Ishikawa (cell line): ENCODE data around the gene GNG4.

Experiments used
- CEBPB ChIP-seq: IDR thresholded peaks from 2 replicates; pipeline ENCODE4 v1.6.1; 2012
- EGR1 ChIP-seq: IDR thresholded peaks from 2 replicates; pipeline ENCODE4 v1.6.1; 2012
- EP300 ChIP-seq: IDR thresholded peaks from 2 replicates; pipeline ENCODE4 v1.6.1; 2012; ENCODE audit warnings: borderline replicate concordance
- TAF1 ChIP-seq: IDR thresholded peaks from 2 replicates; pipeline ENCODE4 v1.6.1; 2012; ENCODE audit warnings: low read depth, mild to moderate bottlenecking
- TF ChIP-seq, protein P1 (sequence below): IDR thresholded peaks from 2 replicates; pipeline ENCODE4 v1.6.1; 2012

DNA sequence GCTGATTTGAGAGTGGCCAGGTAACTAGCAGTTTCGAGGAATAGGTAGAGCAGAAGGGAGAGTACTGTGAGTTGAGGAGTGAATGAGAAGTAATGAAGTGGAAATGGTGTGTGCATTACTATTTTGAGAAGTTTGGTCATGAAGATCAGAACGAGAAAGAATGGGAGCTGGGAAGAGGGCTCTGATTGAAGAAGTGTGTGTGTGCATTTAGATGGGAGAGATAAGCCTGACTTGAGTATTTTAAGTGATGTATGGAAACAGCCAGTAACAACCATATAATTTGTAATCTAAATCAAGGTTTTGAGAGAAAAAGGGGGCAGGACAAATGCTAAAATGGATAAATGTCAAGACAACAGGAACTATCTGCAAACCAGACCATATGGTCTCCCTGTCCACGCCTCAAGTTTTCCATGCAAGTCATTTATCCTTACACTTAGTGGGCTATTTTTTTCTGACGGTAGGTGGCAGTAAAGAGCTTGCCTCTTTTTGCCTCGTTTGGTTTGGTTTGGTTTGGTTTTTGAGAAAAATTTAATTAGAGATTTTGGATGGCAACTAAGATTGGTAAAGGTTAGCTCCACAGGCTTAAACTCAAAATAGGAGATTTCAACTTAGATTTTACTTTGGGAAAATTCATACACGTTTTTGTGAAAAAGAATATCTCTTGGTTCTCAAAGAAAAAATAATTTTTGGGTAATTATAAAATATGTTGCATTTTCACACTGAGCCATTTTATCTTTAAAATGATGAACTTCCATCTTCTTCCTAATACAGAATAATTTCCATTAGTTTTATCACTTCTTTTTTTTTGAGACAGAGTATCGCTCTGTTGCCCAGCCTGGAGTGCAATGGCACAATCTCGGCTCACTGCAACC is 135.9 kb downstream of the GNG4 start:
- TF ChIP-seq TAF1 (no peak), EGR1 (no peak), CEBPB (no peak), EP300 (no peak)
- TF ChIP-seq, protein P1, sequence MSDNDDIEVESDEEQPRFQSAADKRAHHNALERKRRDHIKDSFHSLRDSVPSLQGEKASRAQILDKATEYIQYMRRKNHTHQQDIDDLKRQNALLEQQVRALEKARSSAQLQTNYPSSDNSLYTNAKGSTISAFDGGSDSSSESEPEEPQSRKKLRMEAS = no peak
